ENCODE measurements around the gene HNF4A. TPM values are rescaled to one million over a fixed set of nuclear protein-coding genes. Genes with fewer than 3 reads are reported as not detected.

The HNF4A gene
- total and polyA plus RNA-seq, 11 donors: 0.03 TPM; not detected in 10

DNA sequence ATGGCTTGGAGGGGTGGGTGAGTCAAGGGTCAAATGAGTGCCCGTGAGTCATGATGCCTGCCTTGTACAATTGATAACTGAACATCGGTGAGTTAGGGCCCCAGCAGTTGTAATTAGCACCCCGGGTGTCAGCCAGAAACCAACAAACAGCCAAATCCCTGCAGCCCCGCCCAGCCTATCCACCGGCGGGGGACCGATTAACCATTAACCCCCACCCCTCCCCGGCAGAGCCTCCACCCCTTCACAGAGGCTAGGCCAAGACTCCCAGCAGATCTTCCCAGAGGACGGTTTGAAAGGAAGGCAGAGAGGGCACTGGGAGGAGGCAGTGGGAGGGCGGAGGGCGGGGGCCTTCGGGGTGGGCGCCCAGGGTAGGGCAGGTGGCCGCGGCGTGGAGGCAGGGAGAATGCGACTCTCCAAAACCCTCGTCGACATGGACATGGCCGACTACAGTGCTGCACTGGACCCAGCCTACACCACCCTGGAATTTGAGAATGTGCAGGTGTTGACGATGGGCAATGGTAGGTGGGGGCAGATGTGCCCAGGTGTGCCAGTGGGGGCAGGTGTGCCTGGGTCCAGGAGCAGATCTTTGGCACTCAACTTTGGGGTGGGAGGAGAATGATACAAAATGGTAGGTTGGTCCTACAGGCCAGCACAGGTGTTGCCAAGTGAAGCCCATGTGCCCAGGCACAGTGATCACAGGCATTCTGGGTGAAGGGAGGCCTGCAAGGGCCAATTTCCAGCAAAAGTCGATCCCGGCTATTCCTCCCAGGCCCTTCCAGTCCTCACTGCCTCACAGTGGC is 45.7 kb downstream of the HNF4A start:
- Histone ChIP-seq H3K4me1 (no peaks in the 10 kb centered on the region), H3K9me3 (no peaks in the 10 kb centered on the region), H3K36me3 (no peaks in the 10 kb centered on the region), H3K27me3 (peaks cover 0 to 10% (median 0%) of the 10 kb centered on the region in 9 donors), H3K27ac (no peak overlapping the region), H3K4me3 (no peak overlapping the region)
- TF ChIP-seq, protein P1, sequence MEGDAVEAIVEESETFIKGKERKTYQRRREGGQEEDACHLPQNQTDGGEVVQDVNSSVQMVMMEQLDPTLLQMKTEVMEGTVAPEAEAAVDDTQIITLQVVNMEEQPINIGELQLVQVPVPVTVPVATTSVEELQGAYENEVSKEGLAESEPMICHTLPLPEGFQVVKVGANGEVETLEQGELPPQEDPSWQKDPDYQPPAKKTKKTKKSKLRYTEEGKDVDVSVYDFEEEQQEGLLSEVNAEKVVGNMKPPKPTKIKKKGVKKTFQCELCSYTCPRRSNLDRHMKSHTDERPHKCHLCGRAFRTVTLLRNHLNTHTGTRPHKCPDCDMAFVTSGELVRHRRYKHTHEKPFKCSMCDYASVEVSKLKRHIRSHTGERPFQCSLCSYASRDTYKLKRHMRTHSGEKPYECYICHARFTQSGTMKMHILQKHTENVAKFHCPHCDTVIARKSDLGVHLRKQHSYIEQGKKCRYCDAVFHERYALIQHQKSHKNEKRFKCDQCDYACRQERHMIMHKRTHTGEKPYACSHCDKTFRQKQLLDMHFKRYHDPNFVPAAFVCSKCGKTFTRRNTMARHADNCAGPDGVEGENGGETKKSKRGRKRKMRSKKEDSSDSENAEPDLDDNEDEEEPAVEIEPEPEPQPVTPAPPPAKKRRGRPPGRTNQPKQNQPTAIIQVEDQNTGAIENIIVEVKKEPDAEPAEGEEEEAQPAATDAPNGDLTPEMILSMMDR (IDR thresholded peaks at IDR 0.05): no peak
- TF ChIP-seq POLR2A (IDR thresholded peaks at IDR 0.05): no peak
- peak in 1 of 4 donors; percentile 16 for ATAC-seq
- peak in 1 of 5 donors; percentile 20 for DNase-seq
- intact Hi-C loops (cut with DNase I): no loop called here
- WGBS, 4 donors: 75 to 83% (median 78%) methylated on average over 21 to 23 of the region's 23 CpGs

DNA sequence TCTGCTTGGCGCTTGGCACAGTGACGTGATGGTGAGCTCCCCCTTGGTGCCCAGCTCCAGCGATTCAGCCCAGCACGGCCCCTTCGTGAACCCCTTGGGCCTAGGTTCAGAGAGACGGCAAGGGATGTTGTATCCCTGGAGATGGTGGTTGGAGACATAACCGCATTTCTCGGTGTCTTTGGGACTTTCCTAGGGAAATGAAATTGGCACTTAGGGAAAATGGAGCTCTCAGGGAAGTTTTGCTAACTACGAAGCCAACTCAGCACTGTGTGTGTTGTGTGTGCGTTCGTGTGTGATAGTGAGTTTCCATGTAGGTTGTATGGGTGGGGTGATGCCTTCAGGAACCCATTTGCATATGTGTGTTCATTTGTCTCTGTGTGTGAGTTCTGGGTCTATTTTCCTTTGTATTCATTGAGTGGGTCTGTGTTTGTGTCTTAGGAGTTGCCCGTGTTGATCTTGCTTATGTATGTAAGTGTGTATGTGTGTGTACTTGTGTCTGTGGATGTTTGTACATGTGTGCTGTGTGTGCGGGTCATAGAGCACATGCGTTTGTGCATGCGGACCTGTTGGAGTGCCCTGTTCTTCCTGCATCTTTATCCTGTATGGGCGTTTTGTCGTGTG is 46.4 kb downstream of the HNF4A start:
- TF ChIP-seq POLR2A (IDR thresholded peaks at IDR 0.05): no peak
- TF ChIP-seq, protein P1 (IDR thresholded peaks at IDR 0.05): no peak
- no peak overlapping the region for H3K4me3 ChIP-seq
- DNase-seq (no peak), ATAC-seq (no peak)
- 81 to 91% (median 88%) methylated on average over 17 of the region's 17 CpGs for WGBS, 4 donors
- H3K9me3 ChIP-seq: no peaks in the 10 kb centered on the region
- no peaks in the 10 kb centered on the region for H3K4me1 ChIP-seq
- H3K27me3 ChIP-seq: peaks cover 0 to 10% (median 0%) of the 10 kb centered on the region in 9 donors
- intact Hi-C loops (cut with DNase I): no loop called here
- no peak overlapping the region for H3K27ac ChIP-seq
- H3K36me3 ChIP-seq: no peaks in the 10 kb centered on the region

- H3K4me1 ChIP-seq: no peaks in the 10 kb centered on the region
- DNase-seq: peak in 1 of 5 donors; percentile 48
- intact Hi-C loops (cut with DNase I): no loop called here
These were observed 47.1 kb downstream of the HNF4A start for GRCh38 chr20:44402391-44403193.

More at GRCh38 chr20:44402391-44403193, 47.1 kb downstream of the HNF4A start:
- no peak overlapping the region for H3K4me3 ChIP-seq
- 70 to 76% (median 73%) methylated on average over 18 of the region's 18 CpGs for WGBS, 4 donors
- peaks cover 0 to 10% (median 0%) of the 10 kb centered on the region in 9 donors for H3K27me3 ChIP-seq
- TF ChIP-seq POLR2A (IDR thresholded peaks at IDR 0.05): no peak
- TF ChIP-seq, protein P1 (IDR thresholded peaks at IDR 0.05): no peak
- H3K27ac ChIP-seq: no peak overlapping the region
- no peak for ATAC-seq
- no peaks in the 10 kb centered on the region for H3K36me3 ChIP-seq
- H3K9me3 ChIP-seq: no peaks in the 10 kb centered on the region
